Tibial artery (tissue), 4 donors: ENCODE results near the gene CEP41.
A peak's percentile ranks its signal among the peaks of the same experiment; 100 is the strongest.

Experiments
- DNase-seq, 2 donors: peaks; one replicate each; pipeline ENCODE4 v3.0.0-alpha.2; 2019
- H3K27ac ChIP-seq, 2 donors: fragments of 200-600 bp; sonication (generic) in 1 of 2; 1 replicate in 1 of 2; 2 replicates in 1 of 2; pipeline ENCODE4 v1.5.1; 2018 to 2019; ENCODE audit warnings: mild to moderate bottlenecking in 1 of 2
- H3K27me3 ChIP-seq, 2 donors: fragments of 200-600 bp; sonication (generic) in 1 of 2; one replicate each; pipeline versions ENCODE4 v1.5.1 to v1.6.0; 2016 to 2019
- H3K36me3 ChIP-seq, 3 donors: fragments of 200-600 bp; sonication (generic) in 2 of 3; one replicate each; pipeline ENCODE4 v1.5.1; 2016 to 2019; ENCODE audit warnings: mild to moderate bottlenecking in 2 of 3
- H3K4me1 ChIP-seq, 4 donors: fragments of 200-600 bp; sonication (generic) in 2 of 4; 1 replicate in 3 of 4; 2 replicates in 1 of 4; pipeline ENCODE4 v1.5.1; 2016 to 2019
- H3K4me3 ChIP-seq, 2 donors: fragments of 200-600 bp; sonication (generic) in 1 of 2; 1 replicate in 1 of 2; 2 replicates in 1 of 2; pipeline ENCODE4 v1.5.1; 2018 to 2019; ENCODE audit warnings: mild to moderate bottlenecking in 2 of 2
- H3K9me3 ChIP-seq, 3 donors: fragments of 200-600 bp; sonication (generic) in 1 of 3; one replicate each; pipeline ENCODE4 v1.5.1; 2016 to 2019
- intact Hi-C: fragments of 100-400 bp; cut with DNase I; formaldehyde crosslinking; loops from one replicate; pipeline ENCODE4 v1.15.0; 2023; ENCODE audit warnings: low total_unique reads
- TF ChIP-seq, protein P1 (sequence below), 2 experiments: fragments of 200-600 bp in 1 of 2; fragments of 450-650 bp in 1 of 2; IDR thresholded peaks; one replicate each; pipeline ENCODE4 v1.5.1; 2017 to 2019; ENCODE audit warnings: antibody characterized with exemption in 2 of 2, mild to moderate bottlenecking in 1 of 2, moderate library complexity in 1 of 2

Gene CEP41

DNA sequence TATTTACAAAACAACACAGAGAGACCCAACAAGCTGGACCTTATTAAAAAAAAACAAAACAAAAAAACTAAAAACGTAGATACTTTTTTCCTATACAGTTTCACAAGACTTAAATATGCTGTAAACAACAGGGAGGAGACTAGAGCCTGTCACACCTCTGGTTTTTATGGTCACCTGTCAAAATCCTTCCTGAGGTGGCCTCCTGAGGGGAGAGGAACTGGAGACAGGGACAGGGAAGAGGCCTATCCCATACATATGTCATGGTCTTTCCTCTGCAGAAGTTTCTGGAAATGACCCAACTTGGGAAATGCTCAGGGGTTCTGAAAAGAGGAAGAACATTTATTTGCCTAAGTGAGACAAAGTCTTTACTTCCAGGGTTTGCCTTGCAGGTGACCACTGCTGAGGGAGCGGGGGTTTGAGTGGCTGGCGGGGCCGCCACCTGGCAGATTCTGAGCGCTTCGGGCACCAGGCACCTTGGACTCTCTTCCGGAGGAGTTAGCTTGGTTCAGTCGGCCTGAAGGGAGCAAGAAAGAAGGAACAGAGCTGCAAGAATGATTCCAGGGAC is 42.2 kb downstream of the CEP41 start:
- TF ChIP-seq, protein P1, sequence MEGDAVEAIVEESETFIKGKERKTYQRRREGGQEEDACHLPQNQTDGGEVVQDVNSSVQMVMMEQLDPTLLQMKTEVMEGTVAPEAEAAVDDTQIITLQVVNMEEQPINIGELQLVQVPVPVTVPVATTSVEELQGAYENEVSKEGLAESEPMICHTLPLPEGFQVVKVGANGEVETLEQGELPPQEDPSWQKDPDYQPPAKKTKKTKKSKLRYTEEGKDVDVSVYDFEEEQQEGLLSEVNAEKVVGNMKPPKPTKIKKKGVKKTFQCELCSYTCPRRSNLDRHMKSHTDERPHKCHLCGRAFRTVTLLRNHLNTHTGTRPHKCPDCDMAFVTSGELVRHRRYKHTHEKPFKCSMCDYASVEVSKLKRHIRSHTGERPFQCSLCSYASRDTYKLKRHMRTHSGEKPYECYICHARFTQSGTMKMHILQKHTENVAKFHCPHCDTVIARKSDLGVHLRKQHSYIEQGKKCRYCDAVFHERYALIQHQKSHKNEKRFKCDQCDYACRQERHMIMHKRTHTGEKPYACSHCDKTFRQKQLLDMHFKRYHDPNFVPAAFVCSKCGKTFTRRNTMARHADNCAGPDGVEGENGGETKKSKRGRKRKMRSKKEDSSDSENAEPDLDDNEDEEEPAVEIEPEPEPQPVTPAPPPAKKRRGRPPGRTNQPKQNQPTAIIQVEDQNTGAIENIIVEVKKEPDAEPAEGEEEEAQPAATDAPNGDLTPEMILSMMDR (IDR thresholded peaks at IDR 0.05): no peak
- intact Hi-C loops: loop anchor here (10.0 kb wide), 1 partner anchor 124 kb away; no protein-coding TSS in a partner anchor

DNA sequence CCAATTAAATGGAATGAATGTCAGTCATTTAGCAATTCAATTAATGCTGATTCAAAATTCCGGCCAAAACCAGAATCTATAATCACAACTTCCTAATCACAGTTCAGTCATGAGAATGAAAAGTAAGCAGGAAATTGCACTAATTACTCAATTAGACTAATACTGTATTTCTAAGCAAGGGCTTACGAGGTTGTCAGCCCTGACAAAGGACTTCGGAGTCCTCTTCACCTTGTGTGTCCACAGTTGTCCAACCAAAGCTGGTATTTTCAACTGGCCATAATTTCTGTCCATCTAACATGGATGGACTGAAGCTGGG is 43.1 kb downstream of the CEP41 start:
- intact Hi-C loops: loop anchor here (10.0 kb wide), 1 partner anchor 123 kb away; no protein-coding TSS in a partner anchor
- Histone ChIP-seq H3K36me3 (peaks cover 0 to 5% (median 0%) of the 10 kb centered on the region in 3 donors), H3K9me3 (no peaks in the 10 kb centered on the region), H3K27ac (peak overlapping the region; percentile 66 to 81), H3K4me1 (peaks cover 0 to 70% (median 15%) of the 10 kb centered on the region in 4 donors), H3K4me3 (no peak overlapping the region), H3K27me3 (no peaks in the 10 kb centered on the region)
- no peak for DNase-seq
- TF ChIP-seq, protein P1 (IDR thresholded peaks at IDR 0.05): no peak

More for the DNA sequence above, 42.2 kb downstream of the CEP41 start:
- Histone ChIP-seq H3K4me3 (no peak overlapping the region), H3K9me3 (no peaks in the 10 kb centered on the region), H3K27ac (no peak overlapping the region), H3K27me3 (no peaks in the 10 kb centered on the region), H3K36me3 (peaks cover 0 to 9% (median 0%) of the 10 kb centered on the region in 3 donors), H3K4me1 (peaks cover 0 to 61% (median 13%) of the 10 kb centered on the region in 4 donors)
- DNase-seq: no peak

DNA sequence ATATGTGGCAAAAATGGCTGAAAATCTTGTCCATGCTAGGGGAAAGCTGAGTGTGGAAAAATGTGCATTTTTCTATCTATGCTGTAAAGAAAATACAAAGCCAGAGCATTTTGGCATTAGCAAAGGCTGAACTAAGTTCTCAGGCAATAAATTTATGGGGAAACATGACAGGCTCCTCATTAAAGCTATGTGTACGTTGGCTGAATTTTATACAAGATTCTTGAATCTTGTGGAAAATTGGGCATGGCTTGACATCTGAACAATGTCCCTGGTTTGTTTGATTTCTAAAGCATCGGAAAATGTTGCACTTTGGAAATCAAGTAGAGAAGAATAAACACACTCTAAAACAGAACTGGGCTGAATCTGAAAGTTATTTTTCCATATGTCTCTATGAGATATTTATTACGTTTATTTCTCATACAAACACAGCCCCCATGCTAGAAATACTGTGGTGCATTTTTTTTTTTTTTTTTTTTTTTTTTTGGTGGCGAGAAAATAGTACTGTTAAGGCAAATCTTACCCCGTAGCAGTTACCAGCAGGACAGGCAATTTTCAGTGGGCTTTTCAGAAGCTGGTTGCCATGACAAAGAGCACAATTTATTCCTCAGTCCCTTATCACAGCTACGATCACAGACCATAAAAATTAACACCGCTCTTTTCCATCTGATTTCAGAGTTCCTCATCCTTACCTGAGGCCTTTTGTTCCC is 43.6 kb downstream of the CEP41 start:
- peak overlapping the region; percentile 12 to 29 for H3K4me3 ChIP-seq
- peak overlapping the region; percentile 66 to 81 for H3K27ac ChIP-seq
- H3K36me3 ChIP-seq: no peaks in the 10 kb centered on the region
- DNase-seq: no peak
- TF ChIP-seq, protein P1 (IDR thresholded peaks at IDR 0.05): no peak
- H3K27me3 ChIP-seq: no peaks in the 10 kb centered on the region
- intact Hi-C loops: loop anchor here (10.0 kb wide), 1 partner anchor 122 kb away; no protein-coding TSS in a partner anchor
- H3K9me3 ChIP-seq: no peaks in the 10 kb centered on the region
- H3K4me1 ChIP-seq: peaks cover 0 to 75% (median 18%) of the 10 kb centered on the region in 4 donors

DNA sequence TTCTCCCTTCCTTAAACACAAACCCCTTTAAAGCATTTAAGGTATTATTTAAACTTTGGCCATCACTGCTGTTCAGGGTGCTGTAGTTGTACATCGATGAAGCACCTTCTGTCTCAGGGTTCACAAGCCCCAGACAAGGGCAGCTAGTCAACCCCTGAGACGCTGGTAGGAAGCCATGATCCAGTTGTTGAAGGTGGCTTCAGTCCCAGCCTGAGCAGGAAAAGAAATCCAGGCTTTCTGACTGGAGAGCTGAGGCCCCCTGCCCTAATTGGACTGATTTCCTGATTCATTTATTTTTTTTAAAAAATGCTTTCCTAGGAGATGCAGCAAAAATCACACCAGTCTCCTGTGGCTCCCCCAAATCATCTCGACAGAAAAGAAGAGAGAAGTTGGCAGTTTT is 44.7 kb downstream of the CEP41 start:
- intact Hi-C loops: loop anchor here (10.0 kb wide), 1 partner anchor 121 kb away; no protein-coding TSS in a partner anchor
- H3K9me3 ChIP-seq: no peaks in the 10 kb centered on the region
- H3K27me3 ChIP-seq: no peaks in the 10 kb centered on the region
- TF ChIP-seq, protein P1 (IDR thresholded peaks at IDR 0.05): no peak
- no peaks in the 10 kb centered on the region for H3K36me3 ChIP-seq
- peaks cover 0 to 77% (median 18%) of the 10 kb centered on the region in 4 donors for H3K4me1 ChIP-seq
- DNase-seq: no peak
- peak overlapping the region; percentile 66 to 81 for H3K27ac ChIP-seq
- H3K4me3 ChIP-seq: peak overlapping the region; percentile 19 to 29

DNA sequence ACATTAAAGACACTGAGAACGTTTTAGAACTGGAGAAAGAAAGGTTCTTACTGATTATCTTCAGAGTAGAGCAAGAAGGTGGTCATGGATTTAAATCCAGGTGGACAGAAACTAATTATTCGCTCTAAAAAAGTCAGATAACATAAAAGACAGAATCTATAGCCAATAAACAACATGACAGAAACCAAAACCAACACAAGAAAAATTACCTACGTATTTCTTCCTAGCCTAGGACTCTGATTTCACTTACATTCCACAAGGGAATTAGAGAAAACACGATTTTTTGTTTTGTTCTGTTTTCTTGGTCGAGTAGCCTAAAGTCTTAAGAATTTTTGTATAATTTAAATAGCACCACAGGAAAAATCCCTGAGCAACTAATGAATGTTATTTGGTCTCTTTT is 45.4 kb downstream of the CEP41 start:
- Histone ChIP-seq H3K4me3 (peak overlapping the region; percentile 19 to 29), H3K36me3 (no peaks in the 10 kb centered on the region), H3K4me1 (peaks cover 0 to 70% (median 16%) of the 10 kb centered on the region in 4 donors), H3K9me3 (no peaks in the 10 kb centered on the region), H3K27me3 (no peaks in the 10 kb centered on the region), H3K27ac (peak overlapping the region; percentile 66 to 81)
- TF ChIP-seq, protein P1 (IDR thresholded peaks at IDR 0.05): no peak
- intact Hi-C loops: loop anchor here (10.0 kb wide), 1 partner anchor 121 kb away; no protein-coding TSS in a partner anchor
- no peak for DNase-seq
